Smooth muscle cell (in vitro differentiated cells): Measurements from ENCODE around the gene COBLL1. TPM values are rescaled to one million over a fixed set of nuclear protein-coding genes. Genes with fewer than 3 reads are reported as not detected.

Source experiments
- DNase-seq: peaks from one replicate; lab custom pipeline; 2025; ENCODE audit not compliant: unreplicated experiment; lab: John Stamatoyannopoulos, UW
- H2AFZ ChIP-seq: fragments of 200-600 bp; sonication (generic); 2 replicates; pipeline ENCODE4 v1.6.0; 2016; ENCODE audit warnings: antibody characterized with exemption, low read depth, mild to moderate bottlenecking
- H3F3A ChIP-seq: fragments of 200-600 bp; sonication (generic); 2 replicates; pipeline ENCODE4 v1.6.0; 2017; ENCODE audit warnings: antibody characterized with exemption, low read depth
- H3K27ac ChIP-seq: fragments of 200-600 bp; sonication (generic); 2 replicates; pipeline ENCODE4 v1.5.1; 2016; ENCODE audit warnings: low read depth, mild to moderate bottlenecking
- H3K27me3 ChIP-seq: fragments of 200-600 bp; sonication (generic); 2 replicates; pipeline ENCODE4 v1.6.1; 2016; ENCODE audit warnings: low read depth, mild to moderate bottlenecking
- H3K36me3 ChIP-seq: fragments of 200-600 bp; sonication (generic); 2 replicates; pipeline ENCODE4 v1.5.1; 2016; ENCODE audit warnings: low read depth
- H3K4me1 ChIP-seq: fragments of 200-600 bp; sonication (generic); 2 replicates; pipeline ENCODE4 v1.5.1; 2016; ENCODE audit warnings: low read depth
- H3K4me2 ChIP-seq: fragments of 200-600 bp; sonication (generic); 2 replicates; pipeline ENCODE4 v1.6.0; 2016; ENCODE audit warnings: mild to moderate bottlenecking
- H3K4me3 ChIP-seq: fragments of 200-600 bp; sonication (generic); 2 replicates; pipeline ENCODE4 v1.5.1; 2016; ENCODE audit warnings: mild to moderate bottlenecking
- H3K79me2 ChIP-seq: fragments of 200-600 bp; sonication (generic); 2 replicates; pipeline ENCODE4 v1.6.0; 2016; ENCODE audit warnings: low read depth, mild to moderate bottlenecking
- H3K9ac ChIP-seq: fragments of 200-600 bp; sonication (generic); 2 replicates; pipeline ENCODE4 v1.6.0; 2016; ENCODE audit warnings: low read depth
- H3K9me3 ChIP-seq: fragments of 200-600 bp; sonication (generic); replicated peaks from 2 replicates; pipeline ENCODE4 v1.5.1; 2016; ENCODE audit warnings: low read depth
- H4K20me1 ChIP-seq: fragments of 200-600 bp; sonication (generic); 2 replicates; pipeline ENCODE4 v1.6.0; 2016; ENCODE audit warnings: low read depth
- WGBS: methylation state at CpG from one replicate; pipeline ENCODE4 v1.1.7; 2016; ENCODE audit warnings: low lambda C conversion rate; 5-methylcytosine and 5-hydroxymethylcytosine counted together
- polyA plus RNA-seq: library from polyadenylated mRNA; unstranded; fragments of >200 nt; fragmentation: Nextera tagmentation; extraction: Ambion mirVana; gene quantifications from 2 replicates; pipeline ENCODE4 v1.2.1, GENCODE V29; 2016
- total RNA-seq: library from RNA; depleted of rRNA; stranded (reverse); fragments of >200 nt; gene quantifications from 2 replicates; pipeline ENCODE4 v1.2.3, GENCODE V29; 2014
- TF ChIP-seq, protein P1 (sequence below): fragments of 200-600 bp; sonication (generic); IDR thresholded peaks from 2 replicates; pipeline ENCODE4 v1.5.1; 2017; ENCODE audit warnings: borderline replicate concordance, mild to moderate bottlenecking, antibody characterized with exemption; ENCODE audit not compliant: insufficient read depth, poor library complexity, severe bottlenecking

Gene COBLL1
- total and polyA plus RNA-seq, 2 experiments from 2014 or later = 5.2 to 17.4 TPM

DNA sequence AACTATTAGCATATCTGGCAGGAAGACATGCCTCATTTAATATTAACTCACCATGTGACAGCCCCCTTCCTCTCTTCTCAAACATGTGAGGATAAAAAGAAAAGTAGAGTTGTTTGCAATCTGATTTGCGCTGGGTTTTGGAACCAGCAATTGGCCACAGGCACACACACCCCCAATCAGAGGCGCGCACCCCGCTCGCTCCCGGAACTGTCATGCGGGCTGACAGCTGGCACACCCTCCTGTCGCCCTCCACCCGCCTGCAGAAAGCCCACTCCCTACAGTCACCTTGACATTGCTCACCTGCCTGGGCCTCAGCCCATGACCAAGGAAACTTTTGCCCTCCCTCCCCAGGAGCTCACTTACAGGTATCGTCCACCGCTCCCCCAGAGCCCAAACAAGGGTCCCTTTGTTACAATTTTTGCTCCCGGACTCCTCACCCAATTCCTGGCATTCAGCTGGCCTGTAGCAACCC, 1.1 kb downstream of the COBLL1 start:
- Histone ChIP-seq H3K4me1 (no peaks in the 10 kb centered on the region), H3K27ac (no peak overlapping the region), H3K79me2 (peaks cover 19% of the 10 kb centered on the region), H3K9me3 (no peaks in the 10 kb centered on the region), H3K4me3 (peak overlapping the region; percentile 80), H3K27me3 (no peaks in the 10 kb centered on the region), H3K4me2 (peak overlapping the region; percentile 89), H3K9ac (peak overlapping the region; percentile 37), H3K36me3 (no peaks in the 10 kb centered on the region), H3F3A (peaks cover 3% of the 10 kb centered on the region), H2AFZ (peak overlapping the region; percentile 81), H4K20me1 (no peaks in the 10 kb centered on the region)
- TF ChIP-seq, protein P1, sequence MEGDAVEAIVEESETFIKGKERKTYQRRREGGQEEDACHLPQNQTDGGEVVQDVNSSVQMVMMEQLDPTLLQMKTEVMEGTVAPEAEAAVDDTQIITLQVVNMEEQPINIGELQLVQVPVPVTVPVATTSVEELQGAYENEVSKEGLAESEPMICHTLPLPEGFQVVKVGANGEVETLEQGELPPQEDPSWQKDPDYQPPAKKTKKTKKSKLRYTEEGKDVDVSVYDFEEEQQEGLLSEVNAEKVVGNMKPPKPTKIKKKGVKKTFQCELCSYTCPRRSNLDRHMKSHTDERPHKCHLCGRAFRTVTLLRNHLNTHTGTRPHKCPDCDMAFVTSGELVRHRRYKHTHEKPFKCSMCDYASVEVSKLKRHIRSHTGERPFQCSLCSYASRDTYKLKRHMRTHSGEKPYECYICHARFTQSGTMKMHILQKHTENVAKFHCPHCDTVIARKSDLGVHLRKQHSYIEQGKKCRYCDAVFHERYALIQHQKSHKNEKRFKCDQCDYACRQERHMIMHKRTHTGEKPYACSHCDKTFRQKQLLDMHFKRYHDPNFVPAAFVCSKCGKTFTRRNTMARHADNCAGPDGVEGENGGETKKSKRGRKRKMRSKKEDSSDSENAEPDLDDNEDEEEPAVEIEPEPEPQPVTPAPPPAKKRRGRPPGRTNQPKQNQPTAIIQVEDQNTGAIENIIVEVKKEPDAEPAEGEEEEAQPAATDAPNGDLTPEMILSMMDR = no peak
- DNase-seq = no peak
- WGBS = 4% methylated on average over 12 of the region's 12 CpGs

- H3K36me3 ChIP-seq = no peaks in the 10 kb centered on the region
- TF ChIP-seq, protein P1 = no peak
- peak overlapping the region; percentile 80 for H3K4me3 ChIP-seq
- H3K9ac ChIP-seq = no peak overlapping the region
- H3F3A ChIP-seq = peaks cover 3% of the 10 kb centered on the region
- DNase-seq = no peak
- no peaks in the 10 kb centered on the region for H3K27me3 ChIP-seq
- peaks cover 23% of the 10 kb centered on the region for H3K79me2 ChIP-seq
- 40% methylated on average over 8 of the region's 8 CpGs for WGBS
- no peak overlapping the region for H2AFZ ChIP-seq
- H3K9me3 ChIP-seq = no peaks in the 10 kb centered on the region
- peak overlapping the region; percentile 89 for H3K4me2 ChIP-seq
- H3K27ac ChIP-seq = no peak overlapping the region
- no peaks in the 10 kb centered on the region for H3K4me1 ChIP-seq
- H4K20me1 ChIP-seq = no peaks in the 10 kb centered on the region
These were observed 1.6 kb downstream of the COBLL1 start for GRCh38 chr2:164839914-164840457.

GRCh38 chr2:164837807-164838206, 3.8 kb downstream of the COBLL1 start:
- Histone ChIP-seq H3K27me3 (no peaks in the 10 kb centered on the region), H3K36me3 (no peaks in the 10 kb centered on the region), H3K9ac (no peak overlapping the region), H3F3A (peaks cover 3% of the 10 kb centered on the region), H4K20me1 (no peaks in the 10 kb centered on the region), H3K27ac (no peak overlapping the region), H3K4me2 (no peak overlapping the region), H2AFZ (no peak overlapping the region), H3K4me1 (no peaks in the 10 kb centered on the region), H3K79me2 (peaks cover 30% of the 10 kb centered on the region), H3K4me3 (peak overlapping the region; percentile 80), H3K9me3 (no peaks in the 10 kb centered on the region)
- 93% methylated on average over 3 of the region's 3 CpGs for WGBS
- DNase-seq = no peak
- TF ChIP-seq, protein P1 = no peak

DNA sequence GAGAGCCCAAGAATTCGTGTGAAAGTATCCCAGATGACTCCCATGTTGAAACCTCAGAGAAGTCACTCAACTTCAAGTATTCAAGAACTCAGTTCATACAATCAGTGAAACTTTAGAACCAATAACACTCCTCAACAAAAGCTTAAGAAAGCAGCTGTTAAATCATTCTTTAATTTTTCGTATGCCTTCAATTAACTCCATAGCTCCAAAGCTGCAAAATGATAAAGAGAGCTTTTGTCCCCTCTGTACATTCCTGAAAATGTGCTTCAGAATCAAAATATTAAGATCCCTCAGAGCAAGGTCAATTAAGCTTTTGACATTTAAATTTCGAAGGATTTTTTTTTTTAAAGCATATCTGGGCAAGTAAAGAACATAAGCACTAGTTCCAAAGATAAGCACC, 4.7 kb downstream of the COBLL1 start:
- H3K4me3 ChIP-seq = peak overlapping the region; percentile 17
- H3K79me2 ChIP-seq = peaks cover 30% of the 10 kb centered on the region
- no peak overlapping the region for H2AFZ ChIP-seq
- H3K4me1 ChIP-seq = no peaks in the 10 kb centered on the region
- no peak overlapping the region for H3K9ac ChIP-seq
- 82% methylated on average over 3 of the region's 3 CpGs for WGBS
- H4K20me1 ChIP-seq = no peaks in the 10 kb centered on the region
- H3K27me3 ChIP-seq = no peaks in the 10 kb centered on the region
- H3K36me3 ChIP-seq = no peaks in the 10 kb centered on the region
- peaks cover 3% of the 10 kb centered on the region for H3F3A ChIP-seq
- no peak overlapping the region for H3K27ac ChIP-seq
- H3K9me3 ChIP-seq = no peaks in the 10 kb centered on the region
- no peak overlapping the region for H3K4me2 ChIP-seq
- DNase-seq = no peak
- TF ChIP-seq, protein P1 = no peak
